AG10803 (cell line): Measurements from ENCODE around the gene MAN2C1.
"Not testable (repeated sequence)": the region's sequence is repeated elsewhere in the genome, so short reads cannot be mapped to it uniquely, and the experiment has no call there.

ENCODE experiments used
- DNase-seq: peaks from one replicate; pipeline ENCODE4 v3.0.0; 2010; ENCODE audit warnings: low read depth
- H3K4me3 ChIP-seq: 2 replicates; pipeline ENCODE4 v1.5.1; 2011; ENCODE audit warnings: mild to moderate bottlenecking, low read length, control low read depth
- TF ChIP-seq, protein P1 (sequence below): conservative IDR thresholded peaks from 2 replicates; pipeline ENCODE4 v1.5.1; 2011; ENCODE audit warnings: mild to moderate bottlenecking, low read length, control low read depth, inconsistent platforms

Gene MAN2C1

DNA sequence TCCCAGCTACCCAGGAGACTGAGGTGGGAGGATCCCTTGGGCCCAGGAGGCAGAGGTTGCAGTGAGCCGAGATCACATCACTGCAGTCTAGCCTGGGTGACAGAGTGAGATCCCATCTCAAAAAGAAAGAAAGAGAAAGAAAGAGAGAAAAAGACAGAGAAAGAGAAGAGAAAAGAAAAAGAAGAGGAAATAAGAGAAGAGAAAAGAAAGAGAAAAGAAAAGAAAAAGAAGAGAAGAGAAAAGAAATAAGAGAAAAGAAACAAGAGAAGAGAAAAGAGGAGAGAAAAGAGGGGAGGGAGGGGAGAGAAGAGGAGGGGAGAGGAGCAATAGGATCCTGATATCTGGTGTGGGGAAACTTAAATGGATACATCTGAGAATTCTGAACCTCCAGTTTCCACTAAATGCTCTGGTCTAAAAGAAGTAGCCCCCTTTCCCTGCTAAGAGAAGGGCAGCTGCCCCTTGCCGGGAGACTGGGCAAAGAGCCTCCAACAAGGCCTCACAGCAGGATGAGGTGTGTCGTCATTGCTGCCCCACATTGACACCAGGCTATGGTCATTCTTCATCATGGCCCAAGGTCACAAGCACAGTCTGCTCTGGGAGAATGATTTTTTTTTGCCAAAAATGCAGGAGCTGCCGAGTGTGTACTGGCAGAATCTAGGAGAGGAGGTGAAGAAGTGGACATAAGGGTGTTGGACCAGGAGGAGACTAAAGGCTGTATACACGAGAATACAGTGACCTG, 53.7 kb downstream of the MAN2C1 start:
- no peak overlapping the region for H3K4me3 ChIP-seq
- TF ChIP-seq, protein P1, sequence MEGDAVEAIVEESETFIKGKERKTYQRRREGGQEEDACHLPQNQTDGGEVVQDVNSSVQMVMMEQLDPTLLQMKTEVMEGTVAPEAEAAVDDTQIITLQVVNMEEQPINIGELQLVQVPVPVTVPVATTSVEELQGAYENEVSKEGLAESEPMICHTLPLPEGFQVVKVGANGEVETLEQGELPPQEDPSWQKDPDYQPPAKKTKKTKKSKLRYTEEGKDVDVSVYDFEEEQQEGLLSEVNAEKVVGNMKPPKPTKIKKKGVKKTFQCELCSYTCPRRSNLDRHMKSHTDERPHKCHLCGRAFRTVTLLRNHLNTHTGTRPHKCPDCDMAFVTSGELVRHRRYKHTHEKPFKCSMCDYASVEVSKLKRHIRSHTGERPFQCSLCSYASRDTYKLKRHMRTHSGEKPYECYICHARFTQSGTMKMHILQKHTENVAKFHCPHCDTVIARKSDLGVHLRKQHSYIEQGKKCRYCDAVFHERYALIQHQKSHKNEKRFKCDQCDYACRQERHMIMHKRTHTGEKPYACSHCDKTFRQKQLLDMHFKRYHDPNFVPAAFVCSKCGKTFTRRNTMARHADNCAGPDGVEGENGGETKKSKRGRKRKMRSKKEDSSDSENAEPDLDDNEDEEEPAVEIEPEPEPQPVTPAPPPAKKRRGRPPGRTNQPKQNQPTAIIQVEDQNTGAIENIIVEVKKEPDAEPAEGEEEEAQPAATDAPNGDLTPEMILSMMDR, result no peak
- DNase-seq, result no peak

GRCh38 chr15:75313116-75313845, 55.1 kb downstream of the MAN2C1 start:
- H3K4me3 ChIP-seq, result no peak overlapping the region
- no peak for DNase-seq
- TF ChIP-seq, protein P1, result no peak

DNA sequence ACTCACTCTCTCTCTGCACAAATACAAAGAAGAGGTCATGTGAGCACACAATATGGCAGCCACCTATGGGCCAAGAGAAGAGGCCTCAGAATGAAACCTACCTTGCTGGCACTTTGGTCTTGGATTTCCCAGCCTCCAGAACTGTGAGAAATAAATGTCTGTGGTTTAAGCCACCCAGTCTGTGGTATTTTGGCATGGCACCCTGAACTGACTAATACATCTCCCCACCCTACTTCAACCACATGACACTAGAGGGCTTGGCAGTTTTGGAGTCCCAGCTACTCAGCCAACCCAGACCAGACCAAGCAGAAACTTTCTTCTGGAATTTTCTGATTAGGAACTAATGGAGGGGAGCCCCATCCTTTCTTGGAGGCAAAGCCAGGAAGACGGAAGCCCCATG, 55.9 kb downstream of the MAN2C1 start:
- peak; percentile 54 for DNase-seq
- H3K4me3 ChIP-seq, result not testable (repeated sequence)

DNA sequence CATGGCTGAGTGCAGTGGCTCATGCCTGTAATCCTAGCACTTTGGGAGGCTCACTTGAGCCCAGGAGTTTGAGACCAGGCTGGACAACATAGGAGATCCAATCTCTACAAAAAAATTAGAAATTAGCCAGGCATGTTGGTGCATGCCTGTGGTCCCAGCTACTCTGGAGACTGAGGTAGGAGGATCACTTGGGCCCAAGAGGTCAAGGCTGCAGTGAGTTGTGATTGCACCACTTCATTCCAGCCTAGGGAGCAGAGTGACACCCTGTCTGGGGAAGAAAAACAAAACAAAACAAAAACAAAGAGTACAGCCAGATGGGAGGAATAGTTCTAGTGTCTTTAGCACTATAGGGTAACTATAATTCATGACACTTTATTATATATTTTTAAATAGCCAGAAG, 58.7 kb downstream of the MAN2C1 start:
- TF ChIP-seq, protein P1, result no peak
- peak; percentile 40 for DNase-seq
- no peak overlapping the region for H3K4me3 ChIP-seq

DNA sequence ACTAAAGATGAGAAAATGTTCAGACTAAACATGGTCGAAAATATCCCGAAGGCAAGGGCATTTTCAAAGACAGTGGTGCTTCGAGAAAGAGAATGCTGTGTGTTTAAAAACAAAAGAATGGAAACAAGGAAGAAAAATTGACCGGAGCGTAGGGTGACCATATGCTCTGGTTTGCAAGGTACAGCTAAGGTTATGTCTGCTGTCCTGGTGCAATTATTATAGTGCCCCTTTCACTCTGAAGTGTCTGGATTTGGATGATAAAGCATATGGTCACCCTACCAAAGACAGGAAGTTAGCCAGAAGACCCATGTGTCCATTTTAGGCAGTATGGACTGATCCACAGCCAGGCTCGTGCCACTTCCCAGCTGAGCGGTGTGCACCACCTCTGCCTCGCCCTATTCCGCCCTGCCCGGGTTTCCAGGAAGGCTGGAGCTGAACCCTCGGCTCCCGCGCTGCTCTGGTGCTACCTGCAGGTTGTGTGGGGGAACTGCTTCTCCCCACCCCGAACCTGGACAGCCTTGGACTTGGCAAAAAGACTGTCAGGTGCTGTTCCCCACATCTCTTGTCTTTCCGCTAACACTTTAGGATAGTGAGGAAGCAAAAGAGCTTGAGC, 60.5 kb downstream of the MAN2C1 start:
- no peak for DNase-seq
- no peak overlapping the region for H3K4me3 ChIP-seq
- TF ChIP-seq, protein P1, result peak; percentile 29

- H3K4me3 ChIP-seq, result no peak overlapping the region
- no peak for DNase-seq
- TF ChIP-seq, protein P1, result no peak
These were observed 62.2 kb downstream of the MAN2C1 start for GRCh38 chr15:75306188-75306587.
